GM13976 (cell line): ENCODE results near the gene OR51F2.
"Not testable (repeated sequence)": the region's sequence is repeated elsewhere in the genome, so short reads cannot be mapped to it uniquely, and the experiment has no call there.

Experiments used
- DNase-seq: peaks from one replicate; pipeline ENCODE4 v3.0.0; 2012; ENCODE audit warnings: low spot score
- CTCF ChIP-seq: IDR thresholded peaks from 2 replicates; pipeline ENCODE4 v1.5.1; 2012; ENCODE audit warnings: borderline replicate concordance, mild to moderate bottlenecking; ENCODE audit not compliant: insufficient read depth; ENCODE audit errors: extremely low read depth, missing control alignments, control extremely low read depth
- in situ Hi-C: fragments of 300-500 bp; cut with MboI; formaldehyde crosslinking; loops from one replicate; pipeline ENCODE4 v1.12.0; 2022; ENCODE audit warnings: low sequenced_read_pairs, mixed read lengths, inconsistent platforms; ENCODE audit not compliant: unreplicated experiment

Gene OR51F2

GRCh38 chr11:4848908-4849532 lies 27.9 kb downstream of the OR51F2 start, which contains the start of gene OR51S1:
TSS of gene OR51S1 (minus strand) at chr11:4849208. CDS start at chr11:4849208, 0 bp downstream.
- no peak for TF ChIP-seq CTCF
- in situ Hi-C loops = no loop called here
- no peak for DNase-seq

DNA sequence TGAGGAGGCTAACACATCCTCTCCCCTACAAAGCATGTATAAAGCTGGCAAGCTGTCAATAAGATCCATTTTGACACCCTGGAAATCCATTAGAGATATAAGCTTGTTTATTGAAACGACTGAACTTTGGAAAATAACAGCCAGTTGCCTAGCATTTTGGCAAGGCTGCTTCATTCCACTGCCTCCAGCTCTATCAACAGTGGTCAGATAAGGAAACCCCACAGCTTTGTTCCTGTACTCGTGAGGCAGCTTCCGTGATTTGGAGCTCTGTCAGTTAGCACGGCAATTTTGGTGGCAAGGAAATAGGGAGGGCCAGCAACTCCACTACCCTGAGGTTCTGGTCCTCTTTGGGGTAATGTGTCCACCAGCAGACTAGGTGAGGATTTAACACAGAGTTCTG lies 29.9 kb downstream of the OR51F2 start:
- no peak for DNase-seq
- in situ Hi-C loops = no loop called here

GRCh38 chr11:4854286-4854685 lies 33.2 kb downstream of the OR51F2 start:
- in situ Hi-C loops, DNase-seq: not testable (repeated sequence)

More for the DNA sequence above, 29.9 kb downstream of the OR51F2 start:
- no peak for TF ChIP-seq CTCF

DNA sequence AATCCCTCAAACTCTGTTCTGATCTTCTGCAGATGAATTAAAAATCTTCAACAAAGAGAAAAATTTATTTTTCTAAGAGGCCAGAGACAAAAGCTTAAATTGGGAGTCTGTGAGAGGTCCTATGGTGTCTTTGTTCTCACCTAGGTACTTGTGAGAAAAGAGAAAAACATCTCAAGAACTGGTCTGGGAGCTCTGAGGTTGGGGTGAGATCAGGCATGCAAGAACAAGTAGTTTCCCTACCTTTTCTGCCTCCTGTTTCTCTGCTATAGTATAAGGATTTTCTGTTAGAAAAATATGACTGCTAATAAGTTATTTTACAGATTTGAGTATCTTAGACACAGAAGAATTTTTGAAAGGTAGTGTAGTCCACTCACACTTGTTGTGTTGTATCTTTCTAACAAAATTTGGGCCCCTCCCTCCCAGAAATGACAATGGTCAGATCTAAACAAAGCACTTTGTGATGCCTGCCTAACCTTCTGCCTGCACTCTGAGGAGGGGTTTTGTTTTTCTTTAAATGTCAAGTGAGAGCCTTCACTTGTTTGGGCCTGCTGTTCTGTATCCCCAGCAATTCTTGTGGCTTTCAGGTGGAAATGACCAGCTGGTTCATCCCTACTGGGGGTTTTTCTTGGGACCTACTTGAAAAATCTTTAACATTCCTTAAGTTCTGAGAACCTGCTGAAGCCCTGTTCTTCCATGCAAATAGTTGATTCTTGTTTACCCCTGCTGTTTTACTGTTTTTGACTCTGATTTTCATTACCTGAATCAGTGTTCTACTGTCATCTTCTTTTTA lies 41.5 kb downstream of the OR51F2 start:
- DNase-seq = no peak
- in situ Hi-C loops = no loop called here
- TF ChIP-seq CTCF = no peak

- in situ Hi-C loops = no loop called here
- DNase-seq = no peak
- TF ChIP-seq CTCF = no peak
Observed at GRCh38 chr11:4863876-4864275, 42.8 kb downstream of the OR51F2 start.

DNA sequence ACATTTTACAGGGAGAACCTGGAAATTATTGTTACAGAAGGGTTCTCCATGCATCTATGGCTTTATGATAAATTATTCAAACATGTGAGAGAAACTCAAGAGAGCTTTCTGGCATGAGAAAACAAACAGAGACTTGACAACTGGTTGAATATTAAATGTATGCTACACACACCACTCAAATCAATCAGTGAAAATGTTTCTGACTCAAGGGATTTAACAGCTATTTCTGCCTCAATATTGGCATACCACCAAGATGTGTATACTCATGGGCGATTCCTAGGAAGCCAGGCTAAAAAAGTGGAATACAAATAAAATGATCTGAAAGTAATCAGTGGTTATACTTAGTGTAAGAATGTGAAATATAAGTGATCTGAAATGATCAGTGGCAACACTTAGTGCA lies 44.7 kb downstream of the OR51F2 start:
- in situ Hi-C loops = no loop called here
- no peak for DNase-seq

More for the DNA sequence above, 44.7 kb downstream of the OR51F2 start:
- TF ChIP-seq CTCF = no peak
